Breast epithelium (tissue), 3 donors: ENCODE measurements around the gene PPT2.
"Not testable (repeated sequence)": the region's sequence is repeated elsewhere in the genome, so short reads cannot be mapped to it uniquely, and the experiment has no call there.

Source experiments
- CTCF ChIP-seq, 3 donors: fragments of 450-650 bp; IDR thresholded peaks; one replicate each; pipeline ENCODE4 v1.5.1; 2016 to 2017; ENCODE audit warnings: antibody characterized with exemption in 3 of 3, mild to moderate bottlenecking in 3 of 3, moderate library complexity in 3 of 3
- POLR2A ChIP-seq: fragments of 450-650 bp; IDR thresholded peaks from one replicate; pipeline ENCODE4 v1.6.1; 2016; ENCODE audit warnings: antibody characterized with exemption, mild to moderate bottlenecking, moderate library complexity

- not testable (repeated sequence) for TF ChIP-seq CTCF (IDR thresholded peaks at IDR 0.05); POLR2A
These were observed 39.2 kb downstream of the PPT2 start for GRCh38 chr6:32193096-32193495.
